Effector memory CD4-positive, alpha-beta T cell (primary cell): ENCODE results near the gene SLAMF1.

Experiments used
- DNase-seq, 3 donors: peaks; one replicate each; pipeline ENCODE4 v3.0.0-alpha.2; 2020
- H3K27ac ChIP-seq: 2 replicates; pipeline ENCODE4 v1.7.0; 2013; ENCODE audit warnings: mild to moderate bottlenecking, low read length, moderate library complexity; ENCODE audit not compliant: insufficient read depth, poor library complexity, severe bottlenecking
- H3K27me3 ChIP-seq: replicated peaks from 2 replicates; pipeline ENCODE4 v1.7.0; 2013; ENCODE audit warnings: mild to moderate bottlenecking, low read length; ENCODE audit not compliant: insufficient read depth, control insufficient read depth, poor library complexity, severe bottlenecking
- H3K36me3 ChIP-seq: 2 replicates; pipeline ENCODE4 v1.7.0; 2013; ENCODE audit warnings: mild to moderate bottlenecking, low read length, moderate library complexity; ENCODE audit not compliant: control insufficient read depth, insufficient read depth
- H3K4me1 ChIP-seq: 2 replicates; pipeline ENCODE4 v1.7.0; 2013; ENCODE audit warnings: low read length, mild to moderate bottlenecking; ENCODE audit not compliant: control insufficient read depth, insufficient read depth, poor library complexity, severe bottlenecking
- H3K4me3 ChIP-seq: 2 replicates; pipeline ENCODE4 v1.7.0; 2013; ENCODE audit warnings: low read length, low read depth, mild to moderate bottlenecking; ENCODE audit not compliant: insufficient read depth, poor library complexity, severe bottlenecking
- H3K9me3 ChIP-seq: 2 replicates; pipeline ENCODE4 v1.7.0; 2013; ENCODE audit warnings: mild to moderate bottlenecking, low read length, moderate library complexity; ENCODE audit not compliant: control insufficient read depth

SLAMF1 gene

GRCh38 chr1:160640359-160641123 is 6.3 kb downstream of the SLAMF1 start:
- no peak for DNase-seq
- peaks cover 79% of the 10 kb centered on the region for H3K4me1 ChIP-seq
- peak overlapping the region; percentile 15 for H3K4me3 ChIP-seq

GRCh38 chr1:160639652-160640051 is 7.2 kb downstream of the SLAMF1 start:
- Histone ChIP-seq H3K27ac (peak overlapping the region; percentile 89), H3K9me3 (no peaks in the 10 kb centered on the region), H3K4me1 (peaks cover 85% of the 10 kb centered on the region), H3K36me3 (peaks cover 26% of the 10 kb centered on the region), H3K4me3 (peak overlapping the region; percentile 41), H3K27me3 (no peaks in the 10 kb centered on the region)
- DNase-seq: no peak

More at GRCh38 chr1:160640359-160641123, 6.3 kb downstream of the SLAMF1 start:
- Histone ChIP-seq H3K27me3 (no peaks in the 10 kb centered on the region), H3K36me3 (peaks cover 19% of the 10 kb centered on the region), H3K27ac (peak overlapping the region; percentile 89), H3K9me3 (no peaks in the 10 kb centered on the region)

- Histone ChIP-seq H3K4me3 (peak overlapping the region; percentile 30), H3K36me3 (peaks cover 30% of the 10 kb centered on the region), H3K27me3 (no peaks in the 10 kb centered on the region), H3K4me1 (peaks cover 85% of the 10 kb centered on the region), H3K27ac (peak overlapping the region; percentile 89), H3K9me3 (no peaks in the 10 kb centered on the region)
- DNase-seq: no peak
Observed at GRCh38 chr1:160638926-160639325, 7.9 kb downstream of the SLAMF1 start.

DNA sequence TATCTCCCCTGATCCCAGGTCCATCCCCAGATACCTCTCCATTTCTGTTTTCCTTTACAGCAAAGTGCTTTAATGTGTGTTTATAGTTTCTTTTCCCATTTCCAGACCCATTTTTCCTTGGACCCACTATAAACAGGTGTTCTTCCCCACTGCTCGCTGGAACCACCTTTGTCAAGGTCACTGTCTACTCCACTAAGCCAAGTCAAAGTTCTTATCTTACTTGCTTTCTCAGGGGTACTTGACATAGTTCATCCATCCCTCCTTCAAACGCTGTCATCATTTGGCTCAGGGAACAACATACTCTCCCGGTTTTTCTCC is 8.3 kb downstream of the SLAMF1 start:
- Histone ChIP-seq H3K4me3 (peak overlapping the region; percentile 30), H3K4me1 (peaks cover 89% of the 10 kb centered on the region), H3K27ac (peak overlapping the region; percentile 89), H3K36me3 (peaks cover 31% of the 10 kb centered on the region), H3K27me3 (no peaks in the 10 kb centered on the region), H3K9me3 (no peaks in the 10 kb centered on the region)
- DNase-seq: no peak

GRCh38 chr1:160637821-160638539 is 8.9 kb downstream of the SLAMF1 start:
- Histone ChIP-seq H3K36me3 (peaks cover 35% of the 10 kb centered on the region), H3K4me1 (peaks cover 90% of the 10 kb centered on the region), H3K4me3 (peak overlapping the region; percentile 30), H3K9me3 (no peaks in the 10 kb centered on the region), H3K27me3 (no peaks in the 10 kb centered on the region), H3K27ac (peak overlapping the region; percentile 89)
- DNase-seq: peak; percentile 39 to 52 (median 43)

- no peak for DNase-seq
- Histone ChIP-seq H3K27ac (peak overlapping the region; percentile 89), H3K36me3 (peaks cover 42% of the 10 kb centered on the region), H3K27me3 (no peaks in the 10 kb centered on the region), H3K9me3 (no peaks in the 10 kb centered on the region), H3K4me3 (no peak overlapping the region), H3K4me1 (peaks cover 90% of the 10 kb centered on the region)
Observed at GRCh38 chr1:160637065-160637464, 9.8 kb downstream of the SLAMF1 start.

GRCh38 chr1:160636547-160636946 is 10.3 kb downstream of the SLAMF1 start:
- Histone ChIP-seq H3K4me1 (peaks cover 90% of the 10 kb centered on the region), H3K9me3 (no peaks in the 10 kb centered on the region), H3K36me3 (peaks cover 42% of the 10 kb centered on the region), H3K27me3 (no peaks in the 10 kb centered on the region), H3K27ac (no peak overlapping the region), H3K4me3 (no peak overlapping the region)
- DNase-seq: no peak

DNA sequence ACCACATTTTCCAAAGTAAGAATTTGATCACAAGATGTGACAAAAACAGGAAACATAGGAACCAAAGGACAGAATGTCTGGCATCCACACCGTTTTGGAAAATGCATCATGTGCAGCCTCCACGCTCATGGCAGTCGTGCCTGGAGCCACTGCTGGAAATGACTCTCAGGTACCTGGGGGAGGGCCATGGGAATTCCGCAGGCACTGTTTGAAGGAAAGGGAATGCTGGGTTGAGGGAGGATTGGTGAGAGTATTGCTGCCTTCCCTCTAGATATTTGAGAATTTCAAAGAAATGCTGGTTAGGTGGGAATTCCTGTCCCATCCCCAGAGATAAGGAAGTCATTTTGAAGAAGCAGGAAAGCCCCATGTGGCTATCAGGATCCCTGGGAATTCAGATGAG is 10.8 kb downstream of the SLAMF1 start:
- Histone ChIP-seq H3K4me3 (no peak overlapping the region), H3K27me3 (no peaks in the 10 kb centered on the region), H3K27ac (no peak overlapping the region), H3K9me3 (no peaks in the 10 kb centered on the region), H3K4me1 (peaks cover 90% of the 10 kb centered on the region), H3K36me3 (peaks cover 44% of the 10 kb centered on the region)
- no peak for DNase-seq

GRCh38 chr1:160634543-160635491 is 12.0 kb downstream of the SLAMF1 start:
- peak overlapping the region; percentile 92 for H3K27ac ChIP-seq

More at GRCh38 chr1:160634543-160635491, 12.0 kb downstream of the SLAMF1 start:
- Histone ChIP-seq H3K9me3 (no peaks in the 10 kb centered on the region), H3K4me1 (peaks cover 92% of the 10 kb centered on the region), H3K36me3 (peaks cover 48% of the 10 kb centered on the region), H3K4me3 (no peak overlapping the region), H3K27me3 (no peaks in the 10 kb centered on the region)
- DNase-seq: no peak
